HG03457 (cell line): ENCODE results near the gene ENPP6.

Experiments
- ATAC-seq: cut with Tn5 transposase; IDR thresholded peaks from one replicate; pipeline ENCODE4 v1.9.1; 2021; ENCODE audit warnings: moderate number of reproducible peaks; ENCODE audit not compliant: unreplicated experiment

The ENPP6 gene

GRCh38 chr4:184192933-184193332 lies 24.7 kb downstream of the ENPP6 start:
- ATAC-seq: no peak

GRCh38 chr4:184191267-184191666 lies 26.4 kb downstream of the ENPP6 start:
- no peak for ATAC-seq

- ATAC-seq: no peak
Observed at GRCh38 chr4:184190711-184191110, 27.0 kb downstream of the ENPP6 start.

GRCh38 chr4:184189966-184190365 lies 27.7 kb downstream of the ENPP6 start:
- ATAC-seq: no peak

- ATAC-seq: no peak
Observed at GRCh38 chr4:184188443-184189400, 29.0 kb downstream of the ENPP6 start.

GRCh38 chr4:184177271-184177670 lies 40.4 kb downstream of the ENPP6 start:
- no peak for ATAC-seq

DNA sequence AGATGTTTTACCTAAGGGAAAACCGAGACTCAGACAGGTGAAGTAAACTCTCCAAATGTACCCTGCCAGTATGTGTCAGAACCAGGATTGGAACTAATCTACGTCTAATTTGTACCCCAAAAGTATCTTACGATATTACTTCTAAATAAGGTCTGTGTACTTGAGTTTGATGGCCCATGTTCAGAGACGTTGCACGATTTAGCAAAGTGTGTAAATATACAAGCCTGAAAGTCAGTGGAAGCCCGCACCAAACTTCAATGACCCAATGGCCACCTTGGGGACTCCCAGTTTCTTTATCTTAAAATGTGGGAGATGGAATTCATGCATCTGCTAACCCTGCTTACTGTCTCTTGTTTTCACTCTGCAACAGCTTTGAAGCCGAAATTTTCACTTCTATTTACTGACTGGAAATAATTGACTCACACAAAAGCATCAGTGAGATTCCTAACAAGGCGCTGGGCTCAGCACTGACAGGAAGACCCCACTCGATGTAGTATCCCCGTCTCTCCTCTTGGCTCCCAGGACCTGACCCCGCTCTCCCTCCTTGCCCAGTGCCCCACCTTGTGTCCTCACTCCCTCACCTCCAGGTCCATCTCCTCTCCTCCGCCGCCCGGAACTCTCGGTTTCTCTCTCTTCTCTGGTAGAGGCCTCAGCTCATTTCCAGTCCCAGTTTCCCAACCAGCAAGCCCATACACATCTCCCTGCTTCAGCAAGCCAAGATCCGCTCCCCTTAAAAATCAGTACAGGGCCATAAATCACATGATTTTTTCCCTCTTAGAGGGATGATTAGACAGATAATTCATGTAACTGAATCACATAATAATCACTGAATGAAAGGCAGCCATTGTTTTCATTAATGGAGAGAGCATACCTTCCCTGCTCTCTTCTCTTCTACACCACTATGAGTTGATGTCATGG lies 42.8 kb downstream of the ENPP6 start:
- ATAC-seq: no peak

GRCh38 chr4:184171011-184171410 lies 46.7 kb downstream of the ENPP6 start:
- ATAC-seq: no peak

DNA sequence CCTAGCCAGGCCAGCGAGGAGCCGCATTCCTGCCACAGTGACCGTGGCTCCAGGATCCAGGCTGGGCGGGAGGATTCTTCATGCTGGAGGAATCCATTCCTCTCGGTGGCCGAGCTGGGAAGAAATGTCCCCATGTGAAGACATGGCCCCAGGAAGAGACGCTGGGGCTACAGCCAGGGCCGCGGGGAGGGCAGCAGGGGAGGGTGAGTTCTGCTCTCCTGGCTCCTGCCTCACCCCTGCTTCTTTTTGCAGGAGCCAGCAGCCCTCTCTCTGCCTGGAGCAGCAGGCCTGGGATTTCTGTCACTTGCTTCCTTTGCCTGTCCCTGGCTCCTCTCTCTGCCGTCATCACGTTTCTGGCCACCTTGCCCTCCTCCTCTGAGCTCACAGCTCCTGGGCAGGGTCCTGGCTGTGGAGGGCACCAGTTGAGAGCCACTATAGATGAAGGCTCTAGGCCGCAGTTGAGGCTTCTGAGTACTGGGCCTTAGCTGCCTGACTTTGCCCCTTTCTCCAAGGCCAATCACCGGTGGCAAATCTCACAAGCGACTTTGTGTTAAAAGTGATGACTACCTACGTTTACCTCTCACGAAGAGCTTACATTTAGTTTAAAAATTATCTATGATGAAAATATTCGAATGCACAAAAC lies 48.3 kb downstream of the ENPP6 start:
- no peak for ATAC-seq

GRCh38 chr4:184168406-184169019 lies 49.2 kb downstream of the ENPP6 start:
- ATAC-seq: peak; percentile 73

- ATAC-seq: no peak
Observed at GRCh38 chr4:184167576-184167975, 50.1 kb downstream of the ENPP6 start.

GRCh38 chr4:184166736-184167135 lies 50.9 kb downstream of the ENPP6 start:
- no peak for ATAC-seq

DNA sequence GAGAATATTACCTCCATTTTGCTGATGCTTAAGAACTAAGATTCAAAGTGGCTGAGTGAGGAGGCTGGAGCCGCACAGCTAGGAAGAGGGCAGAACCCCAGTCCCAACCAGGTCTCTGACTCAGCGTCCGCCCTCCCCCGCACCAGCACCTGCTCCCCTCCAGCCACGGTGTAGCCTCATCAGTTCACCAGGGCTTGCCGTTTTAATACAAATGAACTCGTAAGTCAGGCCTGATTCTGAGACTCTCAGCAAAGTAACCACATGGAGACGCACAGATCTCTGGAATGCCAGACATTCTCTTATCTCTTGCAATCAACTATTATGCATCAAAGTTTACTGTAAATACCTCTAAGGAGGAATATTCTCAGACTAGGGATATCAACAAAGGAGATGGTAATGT lies 52.4 kb downstream of the ENPP6 start:
- ATAC-seq: no peak

DNA sequence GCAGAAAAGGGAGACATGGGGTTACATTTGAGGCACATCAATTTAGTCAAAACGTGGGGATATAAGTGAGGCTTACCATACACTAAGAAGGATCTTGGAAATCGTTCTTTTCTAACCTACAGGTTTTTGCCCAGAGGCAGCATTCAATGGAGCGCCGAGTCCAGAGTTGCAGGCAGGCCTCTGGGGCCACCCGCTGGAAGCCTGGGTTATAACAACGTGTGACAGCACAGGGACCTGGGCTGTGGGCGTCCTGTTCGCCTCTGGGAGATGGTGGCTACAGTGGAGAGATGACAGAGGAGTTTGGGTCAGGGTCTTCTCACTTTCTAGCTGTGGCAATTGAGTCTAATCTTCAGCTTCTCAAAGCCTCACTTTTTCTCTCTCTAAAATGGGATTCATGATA lies 53.9 kb downstream of the ENPP6 start:
- ATAC-seq: no peak

DNA sequence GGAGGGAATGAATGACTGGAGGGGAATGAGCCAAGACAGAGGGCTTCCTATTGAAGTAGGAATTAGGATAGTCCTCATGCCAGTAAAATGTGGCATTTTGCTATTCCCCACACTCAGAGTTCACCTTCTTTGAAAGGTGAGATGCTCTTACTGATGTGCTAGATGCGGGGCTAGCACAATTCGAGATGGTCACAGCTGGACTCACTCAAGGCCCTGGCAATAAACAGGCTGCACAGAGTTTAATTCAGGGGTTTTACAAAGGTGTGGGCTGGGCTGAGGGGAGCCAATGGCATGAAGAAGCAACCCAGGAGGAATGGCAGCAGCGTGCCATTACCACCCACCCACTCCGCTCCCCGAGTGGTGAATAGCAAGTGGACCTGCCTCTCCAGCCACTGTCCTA lies 55.1 kb downstream of the ENPP6 start:
- ATAC-seq: no peak

- ATAC-seq: no peak
Observed at GRCh38 chr4:184157322-184157721, 60.4 kb downstream of the ENPP6 start.

DNA sequence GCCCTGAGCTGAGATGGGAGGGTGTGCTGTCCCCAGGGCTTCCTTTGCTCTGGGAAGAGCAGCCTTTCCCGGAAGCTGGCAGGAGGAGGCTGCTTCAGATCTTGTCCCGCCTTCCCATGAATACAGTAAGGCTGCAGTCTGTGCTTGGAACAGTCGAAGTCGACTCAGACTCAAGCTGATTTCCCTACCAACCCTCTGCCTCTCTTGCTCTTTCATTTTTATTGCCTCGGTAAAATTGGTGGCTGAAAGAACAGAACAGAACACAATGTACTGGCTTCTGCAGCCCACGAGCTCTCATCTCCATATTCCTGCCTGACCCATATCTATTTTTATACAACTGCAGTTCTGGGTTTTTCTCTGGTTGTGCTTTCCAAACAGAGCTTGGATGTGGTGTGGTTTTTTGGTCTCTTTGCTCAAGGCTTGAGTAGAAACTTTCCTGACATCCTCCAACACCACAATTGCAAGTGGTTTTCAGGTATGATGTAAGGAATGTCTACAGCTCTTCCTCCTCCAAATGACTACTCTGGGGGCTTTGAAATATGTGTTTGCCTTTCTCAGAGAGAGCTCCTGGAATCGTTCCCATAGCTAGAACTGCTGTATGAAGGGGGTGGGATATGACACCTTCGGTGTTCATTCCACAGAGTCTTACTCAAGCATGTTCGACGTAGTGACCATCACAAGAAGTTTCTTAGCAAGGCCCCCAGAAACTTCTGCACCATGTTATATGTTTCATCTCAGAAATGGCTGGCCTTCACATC lies 61.3 kb downstream of the ENPP6 start:
- ATAC-seq: no peak

GRCh38 chr4:184154199-184154598 lies 63.5 kb downstream of the ENPP6 start:
- ATAC-seq: no peak

- no peak for ATAC-seq
Observed at GRCh38 chr4:184153781-184154180, 63.9 kb downstream of the ENPP6 start.

GRCh38 chr4:184151988-184152485 lies 65.6 kb downstream of the ENPP6 start:
- no peak for ATAC-seq
